ENCODE data around the gene KCNN2.

- no peak for TF ChIP-seq POLR2A (IDR thresholded peaks at IDR 0.05)
- no peak for TF ChIP-seq CTCF (IDR thresholded peaks at IDR 0.05 in 4 of 5, conservative IDR thresholded peaks at IDR 0.05 in 1 of 5)
Observed at GRCh38 chr5:114355086-114355830, 6.6 kb upstream of the KCNN2 start.
